HG03469 (cell line): ENCODE measurements around the gene TXNRD1.
"Not testable (repeated sequence)": the region's sequence is repeated elsewhere in the genome, so short reads cannot be mapped to it uniquely, and the experiment has no call there.

Source experiments
- ATAC-seq: cut with Tn5 transposase; IDR thresholded peaks from one replicate; pipeline ENCODE4 v1.9.1; 2021; ENCODE audit warnings: mild to moderate bottlenecking, moderate library complexity, moderate number of reproducible peaks; ENCODE audit not compliant: unreplicated experiment

The TXNRD1 gene

GRCh38 chr12:104320627-104321024 lies 105.0 kb downstream of the TXNRD1 start:
- no peak for ATAC-seq

- no peak for ATAC-seq
These were observed 106.4 kb downstream of the TXNRD1 start for GRCh38 chr12:104321949-104322348.

GRCh38 chr12:104322533-104322932 lies 107.0 kb downstream of the TXNRD1 start:
- not testable (repeated sequence) for ATAC-seq

GRCh38 chr12:104323899-104324298 lies 108.3 kb downstream of the TXNRD1 start:
- ATAC-seq: no peak

- ATAC-seq: not testable (repeated sequence)
These were observed 112.7 kb downstream of the TXNRD1 start for GRCh38 chr12:104328278-104328677.

- no peak for ATAC-seq
These were observed 113.2 kb downstream of the TXNRD1 start for GRCh38 chr12:104328790-104329189.

GRCh38 chr12:104329707-104330532 lies 114.3 kb downstream of the TXNRD1 start:
- ATAC-seq: no peak

- ATAC-seq: no peak
These were observed 115.8 kb downstream of the TXNRD1 start for GRCh38 chr12:104331376-104331775.

GRCh38 chr12:104332273-104332672 lies 116.7 kb downstream of the TXNRD1 start:
- not testable (repeated sequence) for ATAC-seq

GRCh38 chr12:104333692-104334255 lies 118.2 kb downstream of the TXNRD1 start:
- ATAC-seq: no peak

- ATAC-seq: no peak
These were observed 119.0 kb downstream of the TXNRD1 start for GRCh38 chr12:104334581-104334980.

- no peak for ATAC-seq
These were observed 120.5 kb downstream of the TXNRD1 start for GRCh38 chr12:104336115-104336514.

- ATAC-seq: no peak
These were observed 121.5 kb downstream of the TXNRD1 start for GRCh38 chr12:104337030-104337558.

- no peak for ATAC-seq
These were observed 124.1 kb downstream of the TXNRD1 start for GRCh38 chr12:104339663-104340062.

- no peak for ATAC-seq
These were observed 124.6 kb downstream of the TXNRD1 start for GRCh38 chr12:104340177-104340576.

- no peak for ATAC-seq
These were observed 125.5 kb downstream of the TXNRD1 start for GRCh38 chr12:104340925-104341611.

- ATAC-seq: no peak
These were observed 126.6 kb downstream of the TXNRD1 start for GRCh38 chr12:104342147-104342546.

GRCh38 chr12:104342635-104343249 lies 127.2 kb downstream of the TXNRD1 start:
- no peak for ATAC-seq

- ATAC-seq: no peak
These were observed 129.1 kb downstream of the TXNRD1 start for GRCh38 chr12:104344682-104345081.

GRCh38 chr12:104345234-104346066 lies 129.9 kb downstream of the TXNRD1 start:
- ATAC-seq: no peak
